NCI-H2081 (cell line): ENCODE measurements around the gene ACBD3.

Source experiments
- DNase-seq, 2 experiments: peaks; one replicate each; lab custom pipeline; 2025; lab: John Stamatoyannopoulos, UW

ACBD3 gene

GRCh38 chr1:226111883-226112261, 74.7 kb downstream of the ACBD3 start:
- no peak for DNase-seq

- peak; percentile 31 to 46 for DNase-seq
Observed at GRCh38 chr1:226111098-226111882, 75.3 kb downstream of the ACBD3 start.

GRCh38 chr1:226110249-226111097, 76.1 kb downstream of the ACBD3 start:
- peak; percentile 79 to 83 for DNase-seq

- DNase-seq, result peak; percentile 92 to 95
Observed at GRCh38 chr1:226109829-226110248, 76.7 kb downstream of the ACBD3 start.

- no peak for DNase-seq
Observed at GRCh38 chr1:226108935-226109828, 77.4 kb downstream of the ACBD3 start.

- DNase-seq, result no peak
Observed at GRCh38 chr1:226107471-226108460, 78.8 kb downstream of the ACBD3 start.

GRCh38 chr1:226104671-226105121, 81.8 kb downstream of the ACBD3 start:
- DNase-seq, result no peak

GRCh38 chr1:226100436-226101391, 85.8 kb downstream of the ACBD3 start:
- DNase-seq, result peak; percentile 62 to 65

- DNase-seq, result no peak
Observed at GRCh38 chr1:226098870-226099835, 87.4 kb downstream of the ACBD3 start.

GRCh38 chr1:226097866-226098625, 88.5 kb downstream of the ACBD3 start:
- no peak for DNase-seq

GRCh38 chr1:226095286-226095685, 91.3 kb downstream of the ACBD3 start:
- DNase-seq, result no peak
